ENCODE results near the gene FBXL16. TPM values are rescaled to one million over a fixed set of nuclear protein-coding genes. Genes with fewer than 3 reads are reported as not detected.

Gene FBXL16
- total RNA-seq, 2 experiments from 2014 or later: 12.7 to 14.3 TPM

DNA sequence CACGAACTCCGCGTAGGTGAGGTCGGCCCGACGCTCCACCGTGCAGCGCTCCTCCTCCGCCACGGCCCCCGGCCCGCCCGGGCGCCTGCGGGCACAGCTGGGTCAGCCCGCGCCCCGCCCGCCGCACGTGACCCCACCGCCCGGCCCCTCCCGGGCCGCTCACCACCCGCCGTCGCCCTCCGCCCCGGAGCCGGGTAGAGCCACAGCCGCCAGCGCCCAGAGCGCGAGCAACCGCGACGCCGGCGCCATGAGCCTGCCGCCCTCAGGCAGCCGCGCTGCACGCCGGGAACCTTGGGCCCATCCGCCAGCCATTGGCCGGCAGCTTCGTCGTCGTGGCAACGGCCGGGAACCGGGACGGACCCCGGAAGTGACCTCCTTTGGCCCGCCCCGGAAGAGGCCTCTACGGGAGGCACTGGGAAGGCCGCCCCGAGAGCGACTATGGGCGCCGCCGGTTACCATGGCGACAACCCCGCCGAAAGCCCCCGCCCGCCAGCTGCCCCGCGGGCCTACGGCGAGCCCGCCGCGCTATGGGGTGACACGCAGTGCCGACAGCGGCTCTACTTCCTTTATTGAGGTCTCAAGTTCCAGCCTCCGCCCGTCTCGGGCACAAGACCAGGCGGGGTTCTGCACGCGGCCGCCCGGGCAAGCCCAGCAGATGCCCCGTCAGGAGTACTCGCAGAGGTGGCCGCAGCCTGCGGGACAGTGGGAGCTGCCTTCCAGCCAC, 21.4 kb downstream of the FBXL16 start, which contains the start of gene JMJD8:
TSS of gene JMJD8 (minus strand) at position 264 of the 724 bp plus-strand sequence. CDS start at position 249, 15 bp downstream.
- DNase-seq: peak; percentile 97
- POLR2A ChIA-PET: interaction anchor here (0.6 kb wide), 2 partner anchors 122 to 153 kb away, joined by 3 to 5 read pairs; no protein-coding TSS in a partner anchor
- CTCF ChIA-PET: interaction anchor here (1.4 kb wide), 1 partner anchor 11 kb away, joined by 4 read pairs; no protein-coding TSS in a partner anchor
- Mint-ChIP-seq H3K4me3 (peak within 1 kb of the TSS; percentile 75), H3K36me3 (ENCODE audit: low read depth) (peaks cover 18% of the 10 kb centered on the region), H3K9me3 (no peaks in the 10 kb centered on the region), H3K27me3 (no peaks in the 10 kb centered on the region), H3K27ac (peak within 1 kb of the TSS; percentile 69), H3K4me1 (peaks cover 45% of the 10 kb centered on the region)

DNA sequence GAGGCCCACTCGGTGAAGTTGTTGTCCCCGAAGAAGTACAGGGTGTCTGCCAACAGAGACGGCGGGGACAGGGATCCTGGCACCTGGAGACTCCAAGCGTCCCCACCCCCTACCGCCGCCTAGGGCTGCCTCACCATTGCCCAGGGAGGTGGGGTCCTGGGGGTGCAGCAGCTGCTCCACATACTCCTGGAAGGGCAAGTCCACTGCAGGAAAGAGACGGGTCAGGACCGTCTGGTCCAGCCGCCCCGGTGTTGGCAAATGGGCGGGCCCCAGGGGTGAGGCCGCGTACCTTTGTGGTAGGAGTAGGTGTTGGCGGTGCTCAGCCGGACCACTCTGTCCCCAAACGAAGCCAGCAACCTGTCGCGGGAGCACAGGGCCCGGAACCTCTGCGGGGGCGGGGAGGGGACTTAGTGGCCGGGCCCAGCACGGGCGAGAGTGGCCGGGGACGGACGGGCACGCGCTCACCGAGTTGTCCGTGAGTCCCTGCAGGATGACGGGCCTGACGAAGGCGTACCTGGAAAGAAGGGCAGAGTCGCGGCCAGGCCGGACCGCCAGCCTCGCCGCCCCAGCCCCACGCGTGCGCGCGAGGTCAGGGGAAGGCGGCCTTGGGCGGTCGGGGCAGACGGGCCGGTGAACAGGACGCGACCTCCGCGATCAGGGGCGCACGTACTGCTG, 22.1 kb downstream of the FBXL16 start:
- DNase-seq: no peak
- Mint-ChIP-seq H3K4me1 (peaks cover 41% of the 10 kb centered on the region), H3K9me3 (no peaks in the 10 kb centered on the region), H3K36me3 (ENCODE audit: low read depth) (peaks cover 18% of the 10 kb centered on the region), H3K27me3 (no peaks in the 10 kb centered on the region), H3K4me3 (peak overlapping the region; percentile 72), H3K27ac (peak overlapping the region; percentile 66)
- ChIA-PET POLR2A (no interaction called here), CTCF (interaction anchor here (1.2 to 1.4 kb wide), 2 partner anchors 10 to 16 kb away, joined by 4 read pairs; partner anchors contain the start of gene RHOT2)

GRCh38 chr16:682493-683395, 22.9 kb downstream of the FBXL16 start:
- peaks cover 18% of the 10 kb centered on the region for H3K36me3 Mint-ChIP-seq (ENCODE audit: low read depth)
- CTCF ChIA-PET: interaction anchor here (1.2 kb wide), 1 partner anchor 15 kb away, joined by 4 read pairs; the partner anchor contains the start of gene RHOT2

DNA sequence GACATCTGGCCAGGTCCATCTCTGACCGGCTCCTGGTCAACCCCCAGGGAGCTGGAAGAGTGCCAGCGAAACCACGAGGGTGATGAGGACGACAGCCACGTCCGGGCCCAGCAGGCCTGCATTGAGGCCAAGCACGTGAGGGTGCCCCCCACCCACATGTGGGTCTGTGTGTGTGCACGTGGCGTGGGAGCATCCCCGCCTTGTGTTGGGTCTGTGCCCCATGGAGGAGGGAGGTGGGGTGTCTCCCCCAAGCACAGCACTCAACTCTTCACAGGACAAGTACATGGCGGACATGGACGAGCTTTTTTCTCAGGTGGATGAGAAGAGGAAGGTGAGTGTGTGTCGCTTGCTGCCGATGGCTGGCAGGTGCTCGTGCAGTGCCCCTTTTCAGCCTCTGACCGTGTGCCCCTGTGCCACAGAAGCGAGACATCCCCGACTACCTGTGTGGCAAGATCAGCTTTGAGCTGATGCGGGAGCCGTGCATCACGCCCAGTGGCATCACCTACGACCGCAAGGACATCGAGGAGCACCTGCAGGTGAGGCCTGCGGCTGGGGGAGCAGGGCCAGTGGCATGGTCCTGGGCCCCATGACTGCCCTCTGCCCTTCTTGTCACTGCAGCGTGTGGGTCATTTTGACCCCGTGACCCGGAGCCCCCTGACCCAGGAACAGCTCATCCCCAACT, 23.7 kb downstream of the FBXL16 start:
- H3K4me3 Mint-ChIP-seq: peak overlapping the region; percentile 72

More at GRCh38 chr16:682493-683395, 22.9 kb downstream of the FBXL16 start:
- no peaks in the 10 kb centered on the region for H3K27me3 Mint-ChIP-seq
- H3K4me3 Mint-ChIP-seq: peak overlapping the region; percentile 72
- H3K27ac Mint-ChIP-seq: peak overlapping the region; percentile 66
- POLR2A ChIA-PET: no interaction called here
- peaks cover 41% of the 10 kb centered on the region for H3K4me1 Mint-ChIP-seq
- H3K9me3 Mint-ChIP-seq: no peaks in the 10 kb centered on the region
- DNase-seq: no peak

DNA sequence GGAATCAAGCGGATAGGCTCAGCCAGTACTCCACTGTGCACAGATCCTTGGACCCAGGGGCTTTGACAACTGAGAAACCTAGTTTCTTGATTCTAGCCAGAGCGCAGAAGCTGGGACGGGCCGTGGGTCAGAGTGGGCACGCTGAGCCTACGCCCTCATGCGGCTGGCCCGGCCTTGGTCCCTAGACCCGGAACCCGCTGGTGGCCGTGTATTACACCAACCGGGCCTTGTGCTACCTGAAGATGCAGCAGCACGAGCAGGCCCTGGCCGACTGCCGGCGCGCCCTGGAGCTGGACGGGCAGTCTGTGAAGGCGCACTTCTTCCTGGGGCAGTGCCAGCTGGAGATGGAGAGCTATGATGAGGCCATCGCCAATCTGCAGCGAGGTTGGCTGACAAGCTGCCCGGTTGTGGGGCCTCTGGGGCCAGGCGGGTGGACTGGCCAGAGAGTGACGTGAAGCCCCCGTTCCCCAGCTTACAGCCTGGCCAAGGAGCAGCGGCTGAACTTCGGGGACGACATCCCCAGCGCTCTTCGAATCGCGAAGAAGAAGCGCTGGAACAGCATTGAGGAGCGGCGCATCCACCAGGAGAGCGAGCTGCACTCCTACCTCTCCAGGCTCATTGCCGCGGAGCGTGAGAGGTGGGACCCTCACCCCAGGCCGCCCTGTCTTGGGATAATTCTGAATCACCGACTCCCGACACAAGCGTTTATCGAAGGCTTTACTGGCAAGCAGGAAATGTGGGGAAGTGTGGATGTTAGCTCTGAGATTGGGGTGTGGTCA, 24.4 kb downstream of the FBXL16 start:
- peak overlapping the region; percentile 72 for H3K4me3 Mint-ChIP-seq
- H3K4me1 Mint-ChIP-seq: peaks cover 40% of the 10 kb centered on the region
- DNase-seq: no peak

More for the DNA sequence above, 23.7 kb downstream of the FBXL16 start:
- H3K9me3 Mint-ChIP-seq: no peaks in the 10 kb centered on the region
- H3K36me3 Mint-ChIP-seq (ENCODE audit: low read depth): peaks cover 18% of the 10 kb centered on the region
- CTCF ChIA-PET: interaction anchor here (1.1 to 2.4 kb wide), 2 partner anchors 8 to 14 kb away, joined by 4 to 9 read pairs; partner anchors contain the start of genes RHOT2 and WDR24
- no peaks in the 10 kb centered on the region for H3K27me3 Mint-ChIP-seq
- DNase-seq: no peak
- peak overlapping the region; percentile 48 for H3K27ac Mint-ChIP-seq
- H3K4me1 Mint-ChIP-seq: peaks cover 39% of the 10 kb centered on the region
- POLR2A ChIA-PET: no interaction called here

DNA sequence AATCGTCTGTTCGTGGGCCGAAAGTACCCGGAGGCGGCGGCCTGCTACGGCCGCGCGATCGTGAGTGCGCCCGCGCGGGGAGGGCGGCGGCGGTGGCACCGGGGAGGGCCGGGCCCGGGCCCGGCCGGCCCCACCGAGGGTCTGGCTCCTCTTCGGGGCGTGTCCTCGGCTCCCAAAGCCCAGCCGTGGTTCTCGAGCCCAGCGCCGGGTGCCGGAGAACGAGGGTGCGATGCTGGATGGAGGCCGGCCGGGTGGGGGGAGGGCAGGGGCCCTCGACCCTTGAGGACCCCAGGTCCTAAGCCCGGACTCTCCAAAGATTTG, 25.0 kb downstream of the FBXL16 start:
- no peaks in the 10 kb centered on the region for H3K27me3 Mint-ChIP-seq
- no peaks in the 10 kb centered on the region for H3K9me3 Mint-ChIP-seq
- CTCF ChIA-PET: interaction anchor here (0.5 to 2.9 kb wide), 6 partner anchors 9 to 63 kb away, joined by 3 to 9 read pairs (median 4); partner anchors contain the start of genes RHOT2 and WDR24
- peak overlapping the region; percentile 72 for H3K4me3 Mint-ChIP-seq
- POLR2A ChIA-PET: interaction anchor here (0.7 kb wide), 1 partner anchor 127 kb away, joined by 4 read pairs; no protein-coding TSS in a partner anchor
- H3K4me1 Mint-ChIP-seq: peaks cover 35% of the 10 kb centered on the region
- H3K36me3 Mint-ChIP-seq (ENCODE audit: low read depth): peaks cover 13% of the 10 kb centered on the region
- peak overlapping the region; percentile 9 for H3K27ac Mint-ChIP-seq
- no peak for DNase-seq

More for the DNA sequence above, 24.4 kb downstream of the FBXL16 start:
- H3K27ac Mint-ChIP-seq: peak overlapping the region; percentile 48
- peaks cover 15% of the 10 kb centered on the region for H3K36me3 Mint-ChIP-seq (ENCODE audit: low read depth)
- no peaks in the 10 kb centered on the region for H3K27me3 Mint-ChIP-seq
- CTCF ChIA-PET: interaction anchor here (0.5 to 2.9 kb wide), 5 partner anchors 9 to 62 kb away, joined by 3 to 9 read pairs (median 4); partner anchors contain the start of genes RHOT2 and WDR24
- H3K9me3 Mint-ChIP-seq: no peaks in the 10 kb centered on the region
- POLR2A ChIA-PET: no interaction called here

GRCh38 chr16:679814-680624, 25.6 kb downstream of the FBXL16 start, which contains the start of gene STUB1:
Gene STUB1, plus strand, starts transcription at chr16:680410. Its CDS starts 116 bp downstream, at chr16:680526.
- Mint-ChIP-seq H3K36me3 (ENCODE audit: low read depth) (peaks cover 13% of the 10 kb centered on the region), H3K4me3 (peak within 1 kb of the TSS; percentile 78), H3K27ac (peak within 1 kb of the TSS; percentile 85), H3K9me3 (no peaks in the 10 kb centered on the region), H3K27me3 (peaks cover 3% of the 10 kb centered on the region), H3K4me1 (peaks cover 37% of the 10 kb centered on the region)
- DNase-seq: peak; percentile 87
- POLR2A ChIA-PET: interaction anchor here (0.7 to 1.1 kb wide), 2 partner anchors 12 to 127 kb away, joined by 3 to 4 read pairs; partner anchors contain the start of gene RHOT2
- CTCF ChIA-PET: interaction anchor here (0.5 to 2.9 kb wide), 6 partner anchors 10 to 64 kb away, joined by 3 to 9 read pairs (median 4); partner anchors contain the start of gene RHOT2

DNA sequence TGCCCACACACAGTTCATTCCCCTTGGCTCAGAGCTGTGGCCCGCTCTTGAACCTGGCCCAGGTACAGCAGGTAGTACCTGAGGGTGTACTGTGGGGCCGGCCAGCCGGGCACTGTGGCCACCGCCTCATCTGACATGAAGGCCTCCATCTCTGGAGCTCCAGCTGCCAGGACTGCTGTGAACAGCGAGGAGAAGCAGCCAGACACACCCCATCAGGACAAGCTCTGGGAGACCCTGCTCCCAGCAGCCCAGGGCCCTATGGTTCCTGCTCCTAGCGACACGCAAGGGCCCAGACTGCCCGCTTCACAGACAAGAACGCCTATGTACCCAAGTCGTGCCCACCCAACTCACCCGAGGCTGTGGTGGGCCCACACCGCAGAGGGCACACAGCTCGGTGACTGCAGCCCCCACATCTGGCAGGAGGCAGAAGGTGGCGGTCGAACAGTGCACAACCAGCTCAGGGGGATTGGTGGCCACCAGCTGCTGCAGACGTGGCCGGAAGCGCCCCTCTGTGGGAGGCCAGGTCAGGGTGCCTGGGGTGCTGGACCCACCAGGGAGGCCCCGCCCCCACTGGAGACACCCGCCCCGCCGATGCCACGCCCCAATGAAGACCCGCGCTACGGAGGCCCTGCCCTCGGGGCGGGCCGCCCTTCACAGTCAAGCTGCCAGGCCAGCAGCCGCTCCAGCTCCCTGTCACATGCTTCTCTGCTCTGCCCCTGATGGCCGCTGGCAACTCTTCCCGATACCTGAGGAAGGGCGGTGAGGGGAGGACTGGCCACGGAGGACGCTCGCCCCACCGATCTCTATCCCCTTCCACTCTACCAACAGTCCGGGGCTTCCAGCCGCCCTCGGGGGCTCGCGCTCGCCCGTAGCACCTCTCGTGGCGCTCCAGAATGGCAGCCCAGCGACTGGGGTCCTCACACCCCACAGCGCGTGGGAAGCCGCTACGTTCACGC, 26.5 kb downstream of the FBXL16 start:
- peak; percentile 55 for DNase-seq
- no peaks in the 10 kb centered on the region for H3K9me3 Mint-ChIP-seq
- H3K4me1 Mint-ChIP-seq: peaks cover 36% of the 10 kb centered on the region
- H3K4me3 Mint-ChIP-seq: peak overlapping the region; percentile 68
- peaks cover 3% of the 10 kb centered on the region for H3K27me3 Mint-ChIP-seq
- H3K27ac Mint-ChIP-seq: peak overlapping the region; percentile 13
- ChIA-PET POLR2A (interaction anchor here (1.1 kb wide), 1 partner anchor 11 kb away, joined by 3 read pairs; the partner anchor contains the start of gene RHOT2), CTCF (interaction anchor here (0.7 to 2.9 kb wide), 5 partner anchors 9 to 105 kb away, joined by 3 to 9 read pairs (median 4); partner anchors contain the start of gene RHOT2)
- H3K36me3 Mint-ChIP-seq (ENCODE audit: low read depth): peaks cover 13% of the 10 kb centered on the region

DNA sequence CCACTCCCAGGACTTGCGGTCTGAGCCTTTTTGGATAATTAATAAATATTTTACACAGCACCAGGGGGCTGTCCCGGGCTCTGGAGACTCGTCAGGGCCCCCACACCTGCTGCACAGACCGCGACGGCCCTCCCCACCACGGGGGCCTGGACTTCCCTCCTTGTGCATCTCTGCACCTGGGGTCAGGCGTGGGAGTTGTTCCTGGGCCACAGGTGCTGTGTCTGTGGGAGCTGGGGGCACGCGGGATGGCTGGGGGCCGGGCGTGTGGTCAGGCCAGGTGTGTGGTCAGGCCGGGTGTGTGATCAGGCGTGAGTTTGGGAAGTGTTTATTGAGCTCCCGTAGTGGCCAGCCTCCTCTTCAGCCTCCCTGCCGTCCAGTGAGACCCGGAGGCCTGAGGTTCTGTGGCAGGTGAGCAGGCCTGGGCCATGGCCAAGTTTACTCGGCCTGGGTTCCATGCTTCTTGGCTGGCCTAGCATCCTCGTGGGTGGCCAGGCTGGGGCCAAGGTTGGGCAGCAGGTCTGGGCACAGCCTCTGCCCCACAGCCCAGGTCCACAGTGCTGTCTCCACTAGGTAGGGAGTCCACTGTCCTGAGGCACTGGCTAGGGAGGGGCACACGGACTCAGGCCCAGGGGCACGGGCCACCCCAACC, 27.3 kb downstream of the FBXL16 start:
- no peak overlapping the region for H3K27ac Mint-ChIP-seq
- CTCF ChIA-PET: interaction anchor here (0.7 to 2.9 kb wide), 5 partner anchors 8 to 106 kb away, joined by 3 to 9 read pairs (median 4); partner anchors contain the start of gene RHOT2
- no peak for DNase-seq
- POLR2A ChIA-PET: no interaction called here
- H3K4me1 Mint-ChIP-seq: peaks cover 33% of the 10 kb centered on the region
- H3K36me3 Mint-ChIP-seq (ENCODE audit: low read depth): peaks cover 13% of the 10 kb centered on the region
- H3K9me3 Mint-ChIP-seq: no peaks in the 10 kb centered on the region
- H3K4me3 Mint-ChIP-seq: peak overlapping the region; percentile 67
- peaks cover 3% of the 10 kb centered on the region for H3K27me3 Mint-ChIP-seq

Measured in activated CD4-positive, alpha-beta T cell treated with anti-CD3 and anti-CD28 coated beads, Interleukin-2, amount 10 ng/mL, durations not matched to agents 7 days and 5 days (primary cell).